HG02678 (cell line): ENCODE data around the gene RPS27A.
"Not testable (repeated sequence)": the region's sequence is repeated elsewhere in the genome, so short reads cannot be mapped to it uniquely, and the experiment has no call there.

Experiments used
- ATAC-seq: cut with Tn5 transposase; IDR thresholded peaks from one replicate; pipeline ENCODE4 v1.9.1; 2021; ENCODE audit warnings: mild to moderate bottlenecking, moderate library complexity; ENCODE audit not compliant: unreplicated experiment

Gene RPS27A

GRCh38 chr2:55232084-55232862 lies at the start of gene RPS27A, which contains the start of gene CLHC1:
Gene RPS27A (plus strand): TSS chr2:55232688. CDS start chr2:55232825, 137 bp downstream.
Gene CLHC1 (minus strand): TSS chr2:55232293. CDS start chr2:55222411, 9,882 bp downstream.
- ATAC-seq, result peak; percentile 90

GRCh38 chr2:55186837-55187236 lies 45.7 kb upstream of the RPS27A start:
- not testable (repeated sequence) for ATAC-seq

- not testable (repeated sequence) for ATAC-seq
Observed at GRCh38 chr2:55191888-55192287, 40.6 kb upstream of the RPS27A start.

- ATAC-seq, result no peak
Observed at GRCh38 chr2:55196526-55196925, 36.0 kb upstream of the RPS27A start.

GRCh38 chr2:55200416-55200815 lies 32.1 kb upstream of the RPS27A start:
- no peak for ATAC-seq

- ATAC-seq, result no peak
Observed at GRCh38 chr2:55204536-55204935, 28.0 kb upstream of the RPS27A start.

GRCh38 chr2:55204950-55205349 lies 27.5 kb upstream of the RPS27A start:
- ATAC-seq, result no peak

- ATAC-seq, result no peak
Observed at GRCh38 chr2:55213822-55214221, 18.7 kb upstream of the RPS27A start.

DNA sequence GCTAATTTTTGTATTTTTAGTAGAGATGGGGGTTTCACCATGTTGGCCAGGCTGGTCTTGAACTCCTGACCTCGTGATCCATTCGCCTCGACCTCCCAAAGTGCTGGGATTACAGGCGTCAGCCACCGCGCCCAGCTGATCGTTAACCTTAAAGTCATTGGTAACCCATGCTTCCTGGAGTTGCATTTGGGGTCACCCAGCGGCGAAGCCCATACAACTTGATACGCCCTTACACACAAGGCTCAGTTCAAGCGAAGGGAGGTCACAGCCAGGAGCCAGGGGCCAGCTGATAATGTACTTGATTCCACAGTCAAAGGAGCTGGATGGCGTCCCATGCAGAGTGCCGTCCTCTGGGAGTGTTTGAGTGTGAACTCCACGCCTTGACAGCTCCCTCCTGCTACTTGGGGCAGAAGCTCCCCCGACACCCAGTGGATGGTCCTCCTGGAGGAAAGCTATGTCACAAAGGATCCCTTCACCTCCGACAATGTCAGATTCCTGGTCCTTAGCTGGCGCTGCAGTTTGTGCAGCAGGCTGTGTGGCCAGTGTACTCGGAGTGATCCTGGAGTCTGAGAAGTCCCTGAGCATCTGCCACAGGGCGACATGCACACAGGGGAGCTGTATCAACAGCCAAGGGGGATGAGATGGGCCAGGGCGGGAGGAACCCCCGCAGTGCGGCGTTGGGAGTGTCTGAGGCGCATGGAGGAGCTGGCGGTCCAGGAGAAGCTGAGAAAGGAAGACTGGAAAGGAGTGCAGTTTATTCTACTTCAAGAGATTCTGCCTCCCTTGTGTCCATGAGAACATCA lies 8.3 kb upstream of the RPS27A start:
- no peak for ATAC-seq

DNA sequence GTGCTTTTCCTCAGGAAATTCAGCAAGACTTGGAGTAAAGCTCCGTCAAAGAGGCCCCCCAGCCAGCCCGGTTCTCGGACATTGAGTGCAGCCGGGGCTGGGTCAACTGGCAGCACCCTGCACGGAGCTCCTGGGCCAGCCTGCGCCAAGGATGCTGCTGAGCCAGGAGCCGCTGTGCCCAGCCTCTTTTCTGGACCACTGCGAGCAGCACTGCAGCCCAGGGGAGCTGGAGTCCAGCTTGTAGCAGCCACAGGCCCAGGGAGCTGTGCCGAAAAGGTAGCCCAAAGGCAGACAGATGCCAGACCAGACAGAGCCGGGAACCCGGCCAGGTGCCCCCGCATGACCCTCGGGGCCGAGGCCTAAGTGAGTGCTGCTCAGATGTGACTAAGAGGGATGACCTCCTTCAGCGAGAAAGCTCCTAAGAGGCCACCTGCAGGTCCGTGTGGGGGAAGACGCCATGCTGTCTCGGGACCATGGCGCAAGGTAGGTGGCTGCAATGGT lies 7.7 kb upstream of the RPS27A start:
- ATAC-seq, result no peak

GRCh38 chr2:55225481-55226020 lies 6.9 kb upstream of the RPS27A start:
- ATAC-seq, result no peak

GRCh38 chr2:55227437-55228225 lies 4.9 kb upstream of the RPS27A start:
- ATAC-seq, result not testable (repeated sequence)

DNA sequence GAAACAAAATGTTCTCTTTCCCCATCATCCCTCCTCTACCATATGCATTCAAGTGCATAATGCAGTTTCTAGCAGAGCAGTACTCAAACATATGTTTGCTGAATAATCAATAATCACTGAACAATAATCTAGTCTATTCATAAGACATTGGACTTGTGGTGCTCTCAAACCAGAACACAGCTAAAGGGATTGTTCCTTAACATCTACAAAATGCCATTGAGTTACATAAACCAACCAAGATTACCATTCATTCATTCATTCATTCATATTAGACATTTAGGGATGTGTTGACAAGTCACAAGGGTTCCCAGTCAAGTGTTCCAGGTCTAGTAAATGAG lies 4.3 kb upstream of the RPS27A start:
- no peak for ATAC-seq

- no peak for ATAC-seq
Observed at GRCh38 chr2:55229221-55229620, 3.3 kb upstream of the RPS27A start.

GRCh38 chr2:55230551-55230950 lies 1.9 kb upstream of the RPS27A start:
- ATAC-seq, result no peak

DNA sequence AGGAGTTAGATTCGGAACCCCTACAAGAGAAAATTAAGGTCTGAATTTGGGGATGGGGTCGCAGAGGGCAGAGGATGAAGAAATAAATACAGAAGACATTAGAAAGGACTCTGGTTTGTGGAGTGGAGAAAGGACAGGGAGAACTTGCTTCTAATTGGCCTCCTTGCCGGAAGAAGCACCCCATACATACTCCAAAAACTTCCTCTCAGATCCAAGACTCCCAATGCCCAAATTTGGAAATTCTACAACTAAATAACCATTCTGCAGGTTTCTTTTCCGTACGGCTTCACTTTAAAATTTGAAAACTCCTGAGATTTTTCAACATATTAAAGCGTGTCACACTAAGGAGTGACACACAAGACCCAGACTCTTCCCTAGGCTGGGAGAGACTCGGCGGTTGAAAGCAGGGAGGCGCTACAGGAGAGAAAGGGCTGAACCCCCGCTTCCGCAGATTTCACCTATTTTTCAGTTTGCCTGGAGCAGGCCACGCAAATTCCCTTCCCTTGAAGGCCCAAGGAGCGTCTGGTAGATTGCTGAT lies 873 bp upstream of the RPS27A start:
- ATAC-seq, result no peak

GRCh38 chr2:55232863-55233657 lies 572 bp downstream of the RPS27A start:
- ATAC-seq, result no peak

- no peak for ATAC-seq
Observed at GRCh38 chr2:55233658-55233940, 1.1 kb downstream of the RPS27A start.

- ATAC-seq, result no peak
Observed at GRCh38 chr2:55235724-55236538, 3.4 kb downstream of the RPS27A start.
